Thyroid gland (tissue), 4 donors: Measurements from ENCODE around the gene AP2A2.

ENCODE experiments used
- POLR2A ChIP-seq, 2 donors: fragments of 450-650 bp; IDR thresholded peaks; one replicate each; pipeline ENCODE4 v1.6.1; 2017; ENCODE audit warnings: antibody characterized with exemption in 2 of 2, mild to moderate bottlenecking in 2 of 2, moderate library complexity in 1 of 2
- TF ChIP-seq, protein P1 (sequence below), 6 experiments: fragments of 200-600 bp in 3 of 6; fragments of 450-650 bp in 3 of 6; sonication (generic) in 3 of 6; IDR thresholded peaks; one replicate each; pipeline ENCODE4 v1.5.1; 2016 to 2019; ENCODE audit warnings: antibody characterized with exemption in 6 of 6, mild to moderate bottlenecking in 2 of 6, inconsistent platforms in 1 of 6, moderate library complexity in 1 of 6

DNA sequence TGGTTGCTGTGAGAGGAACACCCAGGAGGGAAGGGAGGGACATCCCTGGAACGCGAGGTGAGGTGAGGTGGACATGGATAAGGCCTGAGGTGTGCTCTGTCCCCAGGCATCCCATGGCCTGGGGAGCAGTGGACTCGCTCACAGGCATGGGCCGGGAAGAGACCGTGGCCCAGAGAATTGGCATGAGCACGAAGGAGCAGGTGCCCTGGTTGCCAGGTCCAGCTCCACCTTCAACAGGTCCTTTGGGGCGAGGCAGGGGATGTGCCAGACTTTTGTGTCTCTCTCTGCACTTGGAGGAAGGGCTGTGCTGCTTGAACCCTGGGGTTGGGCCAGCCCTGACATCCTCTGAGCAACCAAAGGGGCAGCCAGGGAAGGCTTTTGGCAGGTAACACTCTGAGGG is 89.4 kb downstream of the AP2A2 start:
- TF ChIP-seq, protein P1, sequence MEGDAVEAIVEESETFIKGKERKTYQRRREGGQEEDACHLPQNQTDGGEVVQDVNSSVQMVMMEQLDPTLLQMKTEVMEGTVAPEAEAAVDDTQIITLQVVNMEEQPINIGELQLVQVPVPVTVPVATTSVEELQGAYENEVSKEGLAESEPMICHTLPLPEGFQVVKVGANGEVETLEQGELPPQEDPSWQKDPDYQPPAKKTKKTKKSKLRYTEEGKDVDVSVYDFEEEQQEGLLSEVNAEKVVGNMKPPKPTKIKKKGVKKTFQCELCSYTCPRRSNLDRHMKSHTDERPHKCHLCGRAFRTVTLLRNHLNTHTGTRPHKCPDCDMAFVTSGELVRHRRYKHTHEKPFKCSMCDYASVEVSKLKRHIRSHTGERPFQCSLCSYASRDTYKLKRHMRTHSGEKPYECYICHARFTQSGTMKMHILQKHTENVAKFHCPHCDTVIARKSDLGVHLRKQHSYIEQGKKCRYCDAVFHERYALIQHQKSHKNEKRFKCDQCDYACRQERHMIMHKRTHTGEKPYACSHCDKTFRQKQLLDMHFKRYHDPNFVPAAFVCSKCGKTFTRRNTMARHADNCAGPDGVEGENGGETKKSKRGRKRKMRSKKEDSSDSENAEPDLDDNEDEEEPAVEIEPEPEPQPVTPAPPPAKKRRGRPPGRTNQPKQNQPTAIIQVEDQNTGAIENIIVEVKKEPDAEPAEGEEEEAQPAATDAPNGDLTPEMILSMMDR (IDR thresholded peaks at IDR 0.05), result no peak
- TF ChIP-seq POLR2A (IDR thresholded peaks at IDR 0.05), result no peak
